ENCODE results near the gene DNAJC4. TPM values are rescaled to one million over a fixed set of nuclear protein-coding genes. Genes with fewer than 3 reads are reported as not detected.

Gene DNAJC4
- polyA plus RNA-seq, 1 donor from 2014 or later = 49.3 TPM

GRCh38 chr11:64203421-64204079 is 26.8 kb upstream of the DNAJC4 start:
- H3K9me3 Mint-ChIP-seq = no peaks in the 10 kb centered on the region
- H3K27ac Mint-ChIP-seq = no peak overlapping the region
- H3K4me1 Mint-ChIP-seq = peaks cover 13 to 19% (median 17%) of the 10 kb centered on the region in 3 donors
- peak overlapping the region in 2 of 4 donors; percentile 38 to 84 for H3K4me3 Mint-ChIP-seq
- H3K27me3 Mint-ChIP-seq = no peaks in the 10 kb centered on the region
- peaks cover 5% of the 10 kb centered on the region for H3K36me3 Mint-ChIP-seq

- H3K4me3 Mint-ChIP-seq = no peak overlapping the region
- H3K4me1 Mint-ChIP-seq = peaks cover 13 to 23% (median 22%) of the 10 kb centered on the region in 3 donors
- no peak overlapping the region for H3K27ac Mint-ChIP-seq
These were observed 26.3 kb upstream of the DNAJC4 start for GRCh38 chr11:64204080-64204440.

DNA sequence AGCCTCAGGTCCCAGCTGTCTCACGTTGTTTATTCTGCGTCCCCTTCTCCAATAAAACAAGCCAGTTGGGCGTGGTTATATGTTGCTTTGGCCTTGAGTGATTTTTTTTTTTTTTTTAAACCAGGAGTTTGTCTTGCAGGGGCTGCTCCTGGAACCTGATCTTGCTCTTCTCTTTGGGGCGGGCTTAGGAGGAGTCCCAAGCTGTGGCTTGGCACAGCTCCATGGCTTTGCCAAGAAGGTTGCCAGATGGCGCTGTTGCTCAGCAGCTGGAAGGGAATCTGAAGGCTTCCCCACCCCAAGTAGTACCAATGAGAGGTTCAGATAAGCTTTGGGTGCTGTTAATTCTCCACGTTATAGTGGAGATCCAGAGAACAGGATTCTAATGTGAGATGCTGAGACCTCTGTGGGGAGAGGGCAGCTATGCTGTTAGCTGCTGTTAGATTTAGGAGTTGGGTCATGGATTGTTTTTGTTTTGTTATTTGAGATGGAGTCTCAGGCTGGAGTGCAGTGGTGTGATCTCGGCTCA is 25.8 kb upstream of the DNAJC4 start:
- Mint-ChIP-seq H3K36me3 (peaks cover 5% of the 10 kb centered on the region), H3K27me3 (no peaks in the 10 kb centered on the region), H3K4me1 (peaks cover 13 to 23% (median 22%) of the 10 kb centered on the region in 3 donors), H3K9me3 (no peaks in the 10 kb centered on the region), H3K27ac (peak overlapping the region in 2 of 3 donors; percentile 55 to 95), H3K4me3 (peak overlapping the region in 3 of 4 donors; percentile 72 to 83 (median 80))

More at GRCh38 chr11:64204080-64204440, 26.3 kb upstream of the DNAJC4 start:
- H3K9me3 Mint-ChIP-seq = no peaks in the 10 kb centered on the region
- no peaks in the 10 kb centered on the region for H3K27me3 Mint-ChIP-seq
- peaks cover 5% of the 10 kb centered on the region for H3K36me3 Mint-ChIP-seq

GRCh38 chr11:64206457-64207255 is 23.7 kb upstream of the DNAJC4 start, which contains the start of gene FERMT3:
Gene FERMT3 (plus strand): TSS chr11:64206721. CDS start chr11:64207365, 644 bp downstream.
- Mint-ChIP-seq H3K9me3 (no peaks in the 10 kb centered on the region), H3K27me3 (no peaks in the 10 kb centered on the region), H3K4me3 (peak within 1 kb of the TSS; percentile 88 to 97 (median 94)), H3K36me3 (peaks cover 5% of the 10 kb centered on the region), H3K4me1 (peaks cover 13 to 23% (median 23%) of the 10 kb centered on the region in 3 donors), H3K27ac (peak within 1 kb of the TSS; percentile 88 to 98 (median 91))

- H3K36me3 Mint-ChIP-seq = peaks cover 5% of the 10 kb centered on the region
These were observed 22.9 kb upstream of the DNAJC4 start for GRCh38 chr11:64207256-64208085.

DNA sequence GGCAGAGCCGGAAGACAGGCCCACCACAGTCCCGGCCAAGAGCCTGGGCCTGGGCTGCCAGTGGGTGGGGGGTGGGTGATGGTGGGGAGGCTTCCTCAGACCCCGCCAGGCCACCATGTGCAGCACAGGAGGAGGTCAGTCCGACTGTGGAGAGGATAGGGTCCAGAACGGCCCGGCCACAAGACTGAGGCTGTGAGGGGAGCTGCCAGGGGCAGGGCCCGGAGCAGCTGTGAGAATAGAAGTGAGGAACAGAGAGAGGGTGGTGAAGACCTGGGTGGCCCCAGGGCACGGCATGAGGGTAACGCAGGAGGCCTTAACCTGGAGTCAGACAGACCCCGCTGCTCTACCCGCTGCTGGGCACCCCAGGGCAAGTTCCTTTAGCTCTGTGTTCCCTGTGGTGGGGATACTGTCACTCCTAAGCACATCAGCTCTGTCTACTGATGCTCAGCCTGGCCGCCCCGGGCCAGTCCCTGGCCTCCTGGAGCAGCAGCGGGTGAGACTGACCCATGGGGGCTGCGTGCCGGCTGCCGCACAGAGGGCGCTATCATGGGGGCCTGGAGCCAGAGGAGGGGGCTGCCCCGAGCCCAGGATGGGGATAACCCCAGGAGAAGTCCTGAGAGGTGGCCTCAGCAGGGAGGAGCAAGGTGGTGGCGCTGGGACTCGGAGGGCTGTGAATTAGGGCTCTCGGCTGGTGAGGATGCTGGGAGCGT is 22.1 kb upstream of the DNAJC4 start:
- Mint-ChIP-seq H3K4me3 (peak overlapping the region; percentile 88 to 97 (median 94)), H3K36me3 (peaks cover 4% of the 10 kb centered on the region), H3K4me1 (peaks cover 21 to 31% (median 26%) of the 10 kb centered on the region in 3 donors), H3K27ac (peak overlapping the region; percentile 88 to 98 (median 91)), H3K9me3 (no peaks in the 10 kb centered on the region), H3K27me3 (no peaks in the 10 kb centered on the region)

More at GRCh38 chr11:64207256-64208085, 22.9 kb upstream of the DNAJC4 start:
- Mint-ChIP-seq H3K9me3 (no peaks in the 10 kb centered on the region), H3K4me3 (peak overlapping the region; percentile 88 to 97 (median 94)), H3K4me1 (peaks cover 19 to 29% (median 26%) of the 10 kb centered on the region in 3 donors), H3K27ac (peak overlapping the region; percentile 88 to 98 (median 91)), H3K27me3 (no peaks in the 10 kb centered on the region)

- H3K27me3 Mint-ChIP-seq = no peaks in the 10 kb centered on the region
- no peaks in the 10 kb centered on the region for H3K9me3 Mint-ChIP-seq
- H3K4me3 Mint-ChIP-seq = peak overlapping the region; percentile 63 to 96 (median 78)
These were observed 21.4 kb upstream of the DNAJC4 start for GRCh38 chr11:64208796-64209562.

DNA sequence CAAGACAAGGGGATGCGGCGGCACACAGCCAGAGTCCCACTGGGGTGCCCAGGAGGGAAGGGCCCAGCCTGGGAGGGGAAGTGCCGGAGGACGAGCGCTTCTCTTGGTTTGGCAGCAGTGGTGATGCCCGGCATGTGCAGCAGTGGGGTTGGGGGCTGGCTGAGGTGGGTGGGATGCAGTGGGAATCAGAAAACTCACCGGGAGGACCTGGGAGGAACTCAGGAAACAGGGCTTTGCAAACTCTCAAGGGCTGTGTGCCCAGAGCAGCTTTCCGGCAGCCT is 20.8 kb upstream of the DNAJC4 start:
- peak overlapping the region in 1 of 3 donors; percentile 62 for H3K27ac Mint-ChIP-seq
- H3K4me1 Mint-ChIP-seq = peaks cover 19 to 31% (median 22%) of the 10 kb centered on the region in 3 donors
- H3K36me3 Mint-ChIP-seq = peaks cover 4% of the 10 kb centered on the region
- H3K27me3 Mint-ChIP-seq = no peaks in the 10 kb centered on the region
- H3K9me3 Mint-ChIP-seq = no peaks in the 10 kb centered on the region
- H3K4me3 Mint-ChIP-seq = peak overlapping the region in 1 of 4 donors; percentile 74

More at GRCh38 chr11:64208796-64209562, 21.4 kb upstream of the DNAJC4 start:
- peaks cover 6% of the 10 kb centered on the region for H3K36me3 Mint-ChIP-seq
- peaks cover 21 to 34% (median 24%) of the 10 kb centered on the region in 3 donors for H3K4me1 Mint-ChIP-seq
- H3K27ac Mint-ChIP-seq = peak overlapping the region; percentile 10 to 98 (median 79)

- no peaks in the 10 kb centered on the region for H3K27me3 Mint-ChIP-seq
- no peaks in the 10 kb centered on the region for H3K9me3 Mint-ChIP-seq
- H3K4me1 Mint-ChIP-seq = peaks cover 12 to 30% (median 17%) of the 10 kb centered on the region in 3 donors
- H3K36me3 Mint-ChIP-seq = peaks cover 4% of the 10 kb centered on the region
- H3K27ac Mint-ChIP-seq = peak overlapping the region in 1 of 3 donors; percentile 62
- H3K4me3 Mint-ChIP-seq = peak overlapping the region in 2 of 4 donors; percentile 39 to 74
These were observed 19.9 kb upstream of the DNAJC4 start for GRCh38 chr11:64210301-64211020.

DNA sequence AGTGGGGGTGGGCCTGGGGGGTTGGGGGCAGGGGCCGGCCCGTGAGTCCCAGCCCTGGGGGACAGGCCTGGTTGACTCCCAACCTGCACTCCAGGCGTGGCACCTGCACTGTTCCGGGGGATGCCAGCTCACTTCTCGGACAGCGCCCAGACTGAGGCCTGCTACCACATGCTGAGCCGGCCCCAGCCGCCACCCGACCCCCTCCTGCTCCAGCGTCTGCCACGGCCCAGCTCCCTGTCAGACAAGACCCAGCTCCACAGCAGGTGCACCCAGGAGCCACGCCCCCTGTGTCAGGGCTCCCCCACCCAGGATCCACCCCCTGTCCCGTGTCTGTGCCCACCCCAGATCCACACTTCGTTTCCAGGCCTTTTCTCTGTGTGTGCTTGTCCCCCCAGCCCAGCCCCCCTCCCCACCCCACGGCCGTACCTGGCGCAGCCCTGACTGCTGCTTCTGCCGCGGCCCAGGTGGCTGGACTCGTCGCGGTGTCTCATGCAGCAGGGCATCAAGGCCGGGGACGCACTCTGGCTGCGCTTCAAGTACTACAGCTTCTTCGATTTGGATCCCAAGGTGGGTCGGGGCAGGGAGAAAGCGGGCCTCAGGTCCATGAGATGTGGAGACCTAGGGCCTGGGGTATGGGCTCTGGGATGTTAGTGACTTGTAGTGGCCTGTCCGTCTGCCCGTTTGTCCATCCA is 19.0 kb upstream of the DNAJC4 start:
- peaks cover 4% of the 10 kb centered on the region for H3K36me3 Mint-ChIP-seq

DNA sequence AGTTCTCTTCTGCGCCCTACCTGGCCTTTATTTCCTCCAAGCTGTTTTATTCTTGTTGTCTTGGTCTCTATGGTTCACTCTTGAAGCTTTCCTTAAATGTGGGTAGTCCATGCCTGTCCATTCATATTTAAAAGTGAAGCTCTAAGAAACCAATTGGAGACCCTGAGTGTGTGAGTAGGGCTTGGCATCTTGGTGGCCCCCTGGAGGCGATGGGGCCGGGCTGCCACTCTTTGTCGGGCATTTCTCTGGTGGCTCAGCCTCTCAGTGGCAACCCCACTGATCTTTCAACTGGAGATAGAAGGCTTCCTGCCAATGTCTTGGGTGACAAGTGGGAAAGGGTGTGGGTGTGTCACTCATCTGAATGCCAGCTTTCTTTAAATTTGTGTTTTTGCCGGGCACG is 13.5 kb upstream of the DNAJC4 start:
- no peaks in the 10 kb centered on the region for H3K9me3 Mint-ChIP-seq
- H3K27me3 Mint-ChIP-seq = no peaks in the 10 kb centered on the region
- peak overlapping the region in 1 of 4 donors; percentile 23 for H3K4me3 Mint-ChIP-seq
- peaks cover 4 to 13% (median 7%) of the 10 kb centered on the region in 3 donors for H3K4me1 Mint-ChIP-seq
- peak overlapping the region in 1 of 3 donors; percentile 27 for H3K27ac Mint-ChIP-seq
- peaks cover 4% of the 10 kb centered on the region for H3K36me3 Mint-ChIP-seq

More for the DNA sequence above, 19.0 kb upstream of the DNAJC4 start:
- no peaks in the 10 kb centered on the region for H3K9me3 Mint-ChIP-seq
- no peaks in the 10 kb centered on the region for H3K27me3 Mint-ChIP-seq
- H3K4me1 Mint-ChIP-seq = peaks cover 7 to 23% (median 11%) of the 10 kb centered on the region in 3 donors
- no peak overlapping the region for H3K4me3 Mint-ChIP-seq
- no peak overlapping the region for H3K27ac Mint-ChIP-seq

DNA sequence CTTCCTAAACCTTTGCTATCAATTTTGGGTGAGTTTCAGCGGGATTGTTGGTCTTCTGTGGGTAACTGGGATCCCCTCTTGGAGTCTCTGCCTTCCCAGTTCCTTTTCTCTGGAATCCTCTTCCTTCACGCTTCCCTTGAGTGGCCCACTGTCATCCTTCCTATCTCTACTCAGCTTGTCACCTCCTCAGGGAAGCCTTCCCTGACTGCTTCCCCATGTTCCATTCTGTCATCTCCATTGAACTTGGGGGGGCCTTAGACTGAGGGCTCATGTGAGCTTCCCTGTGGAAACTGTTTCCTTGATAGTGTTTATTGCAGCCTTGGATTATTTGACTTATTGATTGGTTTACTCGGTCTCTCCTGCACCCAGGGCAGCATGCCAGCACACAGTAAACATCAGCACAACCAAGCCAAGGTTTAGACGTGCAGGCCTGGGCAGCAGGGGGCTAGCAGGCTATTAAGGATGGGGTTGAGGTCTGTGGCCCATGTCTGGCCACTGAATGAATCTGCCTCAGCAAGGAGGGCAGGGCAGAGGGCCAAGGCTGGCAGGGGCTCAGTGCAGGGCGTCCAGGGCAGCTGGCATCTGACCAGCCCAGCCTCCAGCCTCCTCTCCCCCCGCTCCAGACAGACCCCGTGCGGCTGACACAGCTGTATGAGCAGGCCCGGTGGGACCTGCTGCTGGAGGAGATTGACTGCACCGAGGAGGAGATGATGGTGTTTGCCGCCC is 11.6 kb upstream of the DNAJC4 start:
- H3K27me3 Mint-ChIP-seq = no peaks in the 10 kb centered on the region
- peak overlapping the region in 1 of 3 donors; percentile 62 for H3K27ac Mint-ChIP-seq
- peaks cover 2% of the 10 kb centered on the region for H3K36me3 Mint-ChIP-seq

More for the DNA sequence above, 11.6 kb upstream of the DNAJC4 start:
- Mint-ChIP-seq H3K4me3 (no peak overlapping the region), H3K9me3 (no peaks in the 10 kb centered on the region), H3K4me1 (peaks cover 0 to 5% (median 2%) of the 10 kb centered on the region in 3 donors)

All from IgD-negative memory B cell (primary cell).